Neuronal stem cell (in vitro differentiated cells): ENCODE results near the gene AP1B1. TPM values are rescaled to one million over a fixed set of nuclear protein-coding genes. Genes with fewer than 3 reads are reported as not detected.

Source experiments
- DNase-seq: peaks from one replicate; pipeline ENCODE4 v3.0.0-alpha.2; 2013; ENCODE audit warnings: low spot score
- H2AFZ ChIP-seq: one replicate; pipeline ENCODE4 v1.6.1; 2013; ENCODE audit warnings: mild to moderate bottlenecking, low read length, inconsistent platforms
- H2AK5ac ChIP-seq: 2 replicates; pipeline ENCODE4 v1.6.1; 2013; ENCODE audit warnings: low read depth, mild to moderate bottlenecking, inconsistent platforms, low read length, moderate library complexity, mixed read lengths
- H2BK120ac ChIP-seq: 2 replicates; pipeline ENCODE4 v1.6.1; 2013; ENCODE audit warnings: low read depth, mild to moderate bottlenecking, inconsistent platforms, low read length, moderate library complexity, mixed read lengths
- H2BK12ac ChIP-seq: one replicate; pipeline ENCODE4 v1.6.1; 2013; ENCODE audit warnings: low read length, inconsistent platforms
- H2BK15ac ChIP-seq: 2 replicates; pipeline ENCODE4 v1.6.1; 2013; ENCODE audit warnings: mild to moderate bottlenecking, low read length, inconsistent platforms, mixed read lengths
- H2BK5ac ChIP-seq: one replicate; pipeline ENCODE4 v1.6.1; 2013; ENCODE audit warnings: inconsistent platforms, mild to moderate bottlenecking, low read length, moderate library complexity
- H3K14ac ChIP-seq: one replicate; pipeline ENCODE4 v1.6.1; 2013; ENCODE audit warnings: low read length, inconsistent platforms
- H3K18ac ChIP-seq: 2 replicates; pipeline ENCODE4 v1.6.1; 2013; ENCODE audit warnings: low read length, inconsistent platforms
- H3K23ac ChIP-seq: 2 replicates; pipeline ENCODE4 v1.6.1; 2013; ENCODE audit warnings: low read depth, mild to moderate bottlenecking, mixed read lengths, low read length, inconsistent platforms; ENCODE audit not compliant: poor library complexity
- H3K27ac ChIP-seq: replicated peaks from 3 replicates; pipeline ENCODE4 v1.5.1; 2013; ENCODE audit warnings: low read length, inconsistent platforms
- H3K27me3 ChIP-seq, 3 experiments: 2 replicates each; pipeline ENCODE4 v1.6.1; 2013; ENCODE audit warnings: low read length in 3 of 3, mild to moderate bottlenecking in 2 of 3, inconsistent platforms in 1 of 3, low read depth in 1 of 3, mixed read lengths in 1 of 3, moderate library complexity in 1 of 3; ENCODE audit not compliant: control insufficient read depth in 3 of 3, insufficient read depth in 3 of 3
- H3K36me3 ChIP-seq, 2 donors: replicated peaks in 1 of 2; 2 replicates each; pipeline ENCODE4 v1.6.1; 2013; ENCODE audit warnings: low read length in 2 of 2; ENCODE audit not compliant: control insufficient read depth in 2 of 2, insufficient read depth in 2 of 2
- H3K4ac ChIP-seq: 2 replicates; pipeline ENCODE4 v1.6.1; 2013; ENCODE audit warnings: inconsistent platforms, mild to moderate bottlenecking, low read length, moderate library complexity
- H3K4me1 ChIP-seq, 2 donors: 1 replicate in 1 of 2; 2 replicates in 1 of 2; pipeline ENCODE4 v1.6.1; 2013; ENCODE audit warnings: low read length in 2 of 2, low read depth in 1 of 2; ENCODE audit not compliant: control insufficient read depth in 2 of 2, insufficient read depth in 1 of 2
- H3K4me2 ChIP-seq: one replicate; pipeline ENCODE4 v1.6.1; 2013; ENCODE audit warnings: mild to moderate bottlenecking, low read length, inconsistent platforms; ENCODE audit not compliant: insufficient read depth, poor library complexity, severe bottlenecking
- H3K4me3 ChIP-seq, 2 donors: 2 replicates each; pipeline ENCODE4 v1.5.1; 2013; ENCODE audit warnings: low read length in 2 of 2, mild to moderate bottlenecking in 2 of 2, inconsistent platforms in 1 of 2, moderate library complexity in 1 of 2
- H3K79me1 ChIP-seq: one replicate; pipeline ENCODE4 v1.6.1; 2013; ENCODE audit warnings: low read depth, mild to moderate bottlenecking, inconsistent platforms, low read length, moderate library complexity
- H3K9ac ChIP-seq: one replicate; pipeline ENCODE4 v1.6.1; 2013; ENCODE audit warnings: mild to moderate bottlenecking, low read depth, low read length, inconsistent platforms; ENCODE audit not compliant: poor library complexity
- H3K9me3 ChIP-seq, 2 donors: replicated peaks in 1 of 2; 2 replicates each; pipeline versions ENCODE3 to v1.6.1; 2013; ENCODE audit warnings: low read length in 2 of 2, mild to moderate bottlenecking in 2 of 2, inconsistent platforms in 1 of 2, low read depth in 1 of 2, mixed read lengths in 1 of 2, moderate library complexity in 1 of 2; ENCODE audit not compliant: control insufficient read depth in 2 of 2, insufficient read depth in 1 of 2
- H4K8ac ChIP-seq: one replicate; pipeline ENCODE4 v1.6.1; 2013; ENCODE audit warnings: low read depth, mild to moderate bottlenecking, inconsistent platforms, low read length, moderate library complexity
- H4K91ac ChIP-seq: one replicate; pipeline ENCODE4 v1.6.1; 2013; ENCODE audit warnings: low read length, low read depth, mild to moderate bottlenecking, inconsistent platforms; ENCODE audit not compliant: poor library complexity
- WGBS, 2 donors: extraction: QIAGEN DNeasy Blood & Tissue Kit; methylation state at CpG; one replicate each; pipeline ENCODE4 v1.1.7; 2013; ENCODE audit warnings: missing lambda C conversion rate in 2 of 2, mixed read lengths in 1 of 2; ENCODE audit not compliant: insufficient read length in 2 of 2, insufficient replicate concordance in 1 of 2; ENCODE audit errors: extremely low coverage in 2 of 2; 5-methylcytosine and 5-hydroxymethylcytosine counted together
- small RNA-seq: library from polyadenylated mRNA; stranded (forward); fragments of <200 nt; extraction: miRNeasy Mini kit (QIAGEN cat#:217004); gene quantifications from one replicate; pipeline ENCODE3, GENCODE V24; 2013; ENCODE audit not compliant: insufficient read depth

The AP1B1 gene

DNA sequence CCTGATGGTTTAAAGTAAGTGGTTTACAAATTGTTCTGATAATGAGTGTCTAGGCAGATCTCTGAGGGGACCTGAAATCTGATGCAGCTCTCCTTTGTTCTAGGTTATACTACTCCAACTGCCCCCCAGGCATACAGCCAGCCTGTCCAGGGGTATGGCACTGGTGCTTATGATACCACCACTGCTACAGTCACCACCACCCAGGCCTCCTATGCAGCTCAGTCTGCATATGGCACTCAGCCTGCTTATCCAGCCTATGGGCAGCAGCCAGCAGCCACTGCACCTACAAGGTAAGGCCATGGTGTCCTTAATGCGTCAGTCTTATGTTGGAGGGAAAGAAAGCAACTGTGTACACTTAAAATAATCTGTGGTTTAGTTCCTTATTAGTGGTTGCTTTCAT, 110.4 kb downstream of the AP1B1 start:
- DNase-seq: no peak
- H3K79me1 ChIP-seq: peaks cover 3% of the 10 kb centered on the region
- no peaks in the 10 kb centered on the region for H3K4me1 ChIP-seq
- no peak overlapping the region for H2AFZ ChIP-seq
- no peak overlapping the region for H2BK120ac ChIP-seq
- no peak overlapping the region for H4K8ac ChIP-seq
- H3K27me3 ChIP-seq: no peaks in the 10 kb centered on the region
- H3K14ac ChIP-seq: no peak overlapping the region
- no peak overlapping the region for H3K4me2 ChIP-seq
- peaks cover 31 to 96% of the 10 kb centered on the region in 2 donors for H3K36me3 ChIP-seq
- H2BK5ac ChIP-seq: no peak overlapping the region
- H3K18ac ChIP-seq: no peak overlapping the region
- no CpG with 5 or more reads among the region's 1 CpG for WGBS, 2 donors
- no peak overlapping the region for H3K4ac ChIP-seq
- no peak overlapping the region for H3K4me3 ChIP-seq
- no peak overlapping the region for H2AK5ac ChIP-seq
- H2BK15ac ChIP-seq: no peak overlapping the region
- no peaks in the 10 kb centered on the region for H3K9me3 ChIP-seq
- H3K27ac ChIP-seq: no peak overlapping the region
- no peak overlapping the region for H3K9ac ChIP-seq
- no peak overlapping the region for H2BK12ac ChIP-seq
- H4K91ac ChIP-seq: no peak overlapping the region
- no peak overlapping the region for H3K23ac ChIP-seq

Small RNA genes within 50 kb of the gene (small RNA-seq; reads per million reads assigned to genes)
- not detected for gene AC000041.1
- not detected for gene MIR3653
